Prostate gland (tissue), 2 donors: ENCODE measurements around the gene DDRGK1. TPM values are rescaled to one million over a fixed set of nuclear protein-coding genes. Genes with fewer than 3 reads are reported as not detected.

Experiments used
- DNase-seq: peaks from one replicate; pipeline ENCODE4 v3.0.0-alpha.2; 2019; ENCODE audit warnings: low spot score
- H3K27ac ChIP-seq, 2 donors: fragments of 200-600 bp; sonication (generic); 2 replicates each; pipeline ENCODE4 v1.5.1; 2017 to 2019
- H3K27me3 ChIP-seq: fragments of 200-600 bp; sonication (generic); replicated peaks from 2 replicates; pipeline ENCODE4 v1.5.1; 2019; ENCODE audit not compliant: insufficient read depth
- H3K36me3 ChIP-seq, 2 donors: fragments of 200-600 bp; sonication (generic); 1 replicate in 1 of 2; 2 replicates in 1 of 2; pipeline versions ENCODE4 v1.5.1 to v1.8.1; 2017 to 2019
- H3K4me1 ChIP-seq: fragments of 200-600 bp; sonication (generic); replicated peaks from 2 replicates; pipeline ENCODE4 v1.5.1; 2019
- H3K4me3 ChIP-seq, 2 donors: fragments of 200-600 bp; sonication (generic); 2 replicates each; pipeline ENCODE4 v1.5.1; 2017 to 2019
- H3K9me3 ChIP-seq: fragments of 200-600 bp; sonication (generic); 2 replicates; pipeline ENCODE4 v1.5.1; 2017
- POLR2A ChIP-seq: fragments of 450-650 bp; IDR thresholded peaks from one replicate; pipeline ENCODE4 v1.6.1; 2016; ENCODE audit warnings: antibody characterized with exemption, mild to moderate bottlenecking
- POLR2AphosphoS5 ChIP-seq: sonication (generic); formaldehyde crosslinking; IDR thresholded peaks from one replicate; pipeline ENCODE4 v1.6.1; 2017; ENCODE audit warnings: antibody characterized with exemption
- WGBS: methylation state at CpG from one replicate; pipeline ENCODE4 v1.1.5; 2018; 5-methylcytosine and 5-hydroxymethylcytosine counted together
- intact Hi-C: fragments of 100-400 bp; cut with DNase I; formaldehyde crosslinking; loops from one replicate; pipeline ENCODE4 v1.14.2; 2022
- total RNA-seq, 2 donors: library from RNA; depleted of rRNA; stranded (reverse); fragments of >200 nt; gene quantifications; one replicate each; pipeline ENCODE4 v1.1.0, GENCODE V29; 2016
- TF ChIP-seq, protein P1 (sequence below), 4 experiments: fragments of 200-600 bp in 2 of 4; fragments of 450-650 bp in 2 of 4; sonication (generic) in 2 of 4; IDR thresholded peaks; 1 replicate in 3 of 4; 2 replicates in 1 of 4; pipeline ENCODE4 v1.5.1; 2016 to 2019; ENCODE audit warnings: antibody characterized with exemption in 4 of 4, mild to moderate bottlenecking in 2 of 4, moderate library complexity in 2 of 4

DDRGK1 gene
- total RNA-seq, 2 donors from 2014 or later, result 87.5 to 126 TPM

DNA sequence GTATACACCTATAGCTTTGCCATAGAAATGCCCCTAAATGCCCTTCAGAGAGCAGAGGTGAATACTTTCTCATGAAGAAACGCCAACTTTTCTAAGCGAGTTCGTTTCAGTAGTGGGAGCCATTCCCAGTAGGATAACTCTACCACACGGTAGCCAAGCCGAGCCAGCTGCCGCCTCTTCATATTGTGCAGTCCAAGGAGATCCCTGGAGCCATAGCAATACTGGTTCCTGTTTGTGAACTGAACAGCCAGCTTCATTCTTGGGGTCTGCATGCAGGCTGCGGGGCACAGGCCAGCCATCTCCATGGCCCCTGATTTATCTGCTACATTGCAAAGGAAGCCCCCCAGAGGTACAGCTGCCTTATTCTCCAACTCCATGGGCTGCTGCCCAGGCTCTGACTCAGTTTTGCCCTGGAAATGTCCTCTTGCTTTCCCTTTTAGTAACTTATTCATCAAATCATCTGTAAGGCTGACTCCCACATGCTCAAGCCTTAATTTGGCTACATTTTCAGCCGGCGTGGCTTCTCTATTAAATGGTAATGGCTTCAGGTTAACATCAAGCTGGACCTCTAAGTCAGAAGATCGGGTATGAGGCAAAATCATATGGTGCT is 57.6 kb downstream of the DDRGK1 start:
- intact Hi-C loops, result no loop called here
- Histone ChIP-seq H3K27me3 (no peaks in the 10 kb centered on the region), H3K4me3 (no peak overlapping the region), H3K4me1 (no peaks in the 10 kb centered on the region), H3K27ac (no peak overlapping the region), H3K9me3 (no peaks in the 10 kb centered on the region), H3K36me3 (no peaks in the 10 kb centered on the region)
- 88% methylated on average over 9 of the region's 10 CpGs for WGBS
- TF ChIP-seq, protein P1, sequence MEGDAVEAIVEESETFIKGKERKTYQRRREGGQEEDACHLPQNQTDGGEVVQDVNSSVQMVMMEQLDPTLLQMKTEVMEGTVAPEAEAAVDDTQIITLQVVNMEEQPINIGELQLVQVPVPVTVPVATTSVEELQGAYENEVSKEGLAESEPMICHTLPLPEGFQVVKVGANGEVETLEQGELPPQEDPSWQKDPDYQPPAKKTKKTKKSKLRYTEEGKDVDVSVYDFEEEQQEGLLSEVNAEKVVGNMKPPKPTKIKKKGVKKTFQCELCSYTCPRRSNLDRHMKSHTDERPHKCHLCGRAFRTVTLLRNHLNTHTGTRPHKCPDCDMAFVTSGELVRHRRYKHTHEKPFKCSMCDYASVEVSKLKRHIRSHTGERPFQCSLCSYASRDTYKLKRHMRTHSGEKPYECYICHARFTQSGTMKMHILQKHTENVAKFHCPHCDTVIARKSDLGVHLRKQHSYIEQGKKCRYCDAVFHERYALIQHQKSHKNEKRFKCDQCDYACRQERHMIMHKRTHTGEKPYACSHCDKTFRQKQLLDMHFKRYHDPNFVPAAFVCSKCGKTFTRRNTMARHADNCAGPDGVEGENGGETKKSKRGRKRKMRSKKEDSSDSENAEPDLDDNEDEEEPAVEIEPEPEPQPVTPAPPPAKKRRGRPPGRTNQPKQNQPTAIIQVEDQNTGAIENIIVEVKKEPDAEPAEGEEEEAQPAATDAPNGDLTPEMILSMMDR (IDR thresholded peaks at IDR 0.05), result no peak
- TF ChIP-seq POLR2AphosphoS5 (no peak), POLR2A (no peak)
- no peak for DNase-seq

DNA sequence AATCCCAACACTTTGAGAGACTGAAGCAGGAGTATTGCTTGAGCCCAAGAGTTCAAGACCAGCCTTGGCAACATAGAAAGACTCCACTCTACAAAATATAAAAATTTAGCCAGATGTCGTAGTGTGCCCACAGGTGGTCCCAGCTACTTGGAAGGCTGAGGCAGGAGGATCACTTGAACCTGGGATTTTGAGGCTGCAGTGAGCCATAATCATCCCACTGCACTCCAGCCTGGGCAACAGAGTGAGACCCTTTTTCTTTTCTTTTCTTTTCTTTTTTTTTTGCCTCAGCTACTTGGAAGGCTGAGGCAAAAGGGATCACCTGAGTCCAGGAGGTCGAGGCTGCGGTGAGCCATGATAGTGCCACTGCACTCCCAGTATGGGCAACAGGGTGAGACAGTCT is 62.7 kb downstream of the DDRGK1 start:
- H3K9me3 ChIP-seq, result no peaks in the 10 kb centered on the region
- 97% methylated on average over 3 of the region's 3 CpGs for WGBS
- no peaks in the 10 kb centered on the region for H3K36me3 ChIP-seq
- H3K27me3 ChIP-seq, result no peaks in the 10 kb centered on the region
- TF ChIP-seq, protein P1 (IDR thresholded peaks at IDR 0.05), result no peak
- TF ChIP-seq POLR2A, result no peak
- intact Hi-C loops, result no loop called here
- no peak for DNase-seq
- no peak overlapping the region for H3K27ac ChIP-seq
- H3K4me3 ChIP-seq, result no peak overlapping the region
- no peaks in the 10 kb centered on the region for H3K4me1 ChIP-seq

Other genes starting within 250 kb of the DDRGK1 start
- gene GNRH2, start 161.1 kb downstream of the DDRGK1 start, total RNA-seq, result not detected
- gene MRPS26, start 158.6 kb downstream of the DDRGK1 start, total RNA-seq, result 100 to 1,000 TPM in 1 of 2 donors, 10 to 100 TPM in 1; 75.8 to 129 TPM
- 1 to 10 TPM in 1 of 2 donors, not detected in 1; 9.8 TPM for gene OXT, start 133.1 kb downstream of the DDRGK1 start, total RNA-seq
- gene AVP, start 120.0 kb downstream of the DDRGK1 start, total RNA-seq, result 1 to 10 TPM in 1 of 2 donors, not detected in 1; 3.1 TPM
- 10 to 100 TPM; 14.5 to 22.2 TPM for gene FASTKD5, start 44.8 kb downstream of the DDRGK1 start, total RNA-seq
- 10 to 100 TPM in 1 of 2 donors, 1 to 10 TPM in 1; 7.1 to 12.0 TPM for gene UBOX5, start 44.8 kb downstream of the DDRGK1 start, total RNA-seq
- gene LZTS3, start 31.1 kb downstream of the DDRGK1 start, total RNA-seq, result 10 to 100 TPM; 23.7 to 29.1 TPM
- 10 to 100 TPM; 43.9 to 48.0 TPM for gene ITPA, start 4.8 kb upstream of the DDRGK1 start, total RNA-seq
- 10 to 100 TPM in 1 of 2 donors, 1 to 10 TPM in 1; 9.2 to 12.7 TPM for gene SLC4A11, start 34.5 kb upstream of the DDRGK1 start, total RNA-seq
- 10 to 100 TPM; 10.9 to 24.8 TPM for gene DNAAF9, start 203.0 kb upstream of the DDRGK1 start, total RNA-seq